ENCODE measurements around the gene C1QTNF5. TPM values are rescaled to one million over a fixed set of nuclear protein-coding genes. Genes with fewer than 3 reads are reported as not detected.

C1QTNF5 gene
- total RNA-seq, 1 donor from 2014 or later, result 17.5 TPM

GRCh38 chr11:119310682-119311052 lies 30.0 kb downstream of the C1QTNF5 start:
- DNase-seq (ENCODE audit: missing footprints), result no peak
- intact Hi-C loops (cut with DNase I), result no loop called here
- no peak for ATAC-seq

- intact Hi-C loops (cut with DNase I), result no loop called here
- ATAC-seq, result no peak
- no peak for DNase-seq (ENCODE audit: missing footprints)
Measured at GRCh38 chr11:119309953-119310681, 30.6 kb downstream of the C1QTNF5 start.

- no peak for DNase-seq (ENCODE audit: missing footprints)
- no peak for ATAC-seq
- intact Hi-C loops (cut with DNase I), result no loop called here
Measured at GRCh38 chr11:119309411-119309810, 31.3 kb downstream of the C1QTNF5 start.

GRCh38 chr11:119307974-119308373 lies 32.7 kb downstream of the C1QTNF5 start:
- DNase-seq (ENCODE audit: missing footprints), result no peak

GRCh38 chr11:119307219-119307618 lies 33.5 kb downstream of the C1QTNF5 start:
- intact Hi-C loops (cut with DNase I), result no loop called here
- no peak for ATAC-seq
- DNase-seq (ENCODE audit: missing footprints), result no peak

More at GRCh38 chr11:119307974-119308373, 32.7 kb downstream of the C1QTNF5 start:
- intact Hi-C loops (cut with DNase I), result no loop called here
- no peak for ATAC-seq

- intact Hi-C loops (cut with DNase I), result no loop called here
- ATAC-seq (peak; percentile 27), DNase-seq (ENCODE audit: missing footprints) (no peak)
Measured at GRCh38 chr11:119306373-119306890, 34.3 kb downstream of the C1QTNF5 start.

GRCh38 chr11:119305556-119306372 lies 34.9 kb downstream of the C1QTNF5 start:
- intact Hi-C loops (cut with DNase I), result no loop called here
- ATAC-seq (no peak), DNase-seq (ENCODE audit: missing footprints) (no peak)

GRCh38 chr11:119303227-119303718 lies 37.4 kb downstream of the C1QTNF5 start:
- ATAC-seq, result no peak
- no peak for DNase-seq (ENCODE audit: missing footprints)
- intact Hi-C loops (cut with DNase I), result no loop called here

- intact Hi-C loops (cut with DNase I), result no loop called here
- DNase-seq (ENCODE audit: missing footprints), result no peak
- no peak for ATAC-seq
Measured at GRCh38 chr11:119300198-119300964, 40.3 kb downstream of the C1QTNF5 start.

- DNase-seq (ENCODE audit: missing footprints) (no peak), ATAC-seq (no peak)
- intact Hi-C loops (cut with DNase I), result no loop called here
Measured at GRCh38 chr11:119299416-119299815, 41.3 kb downstream of the C1QTNF5 start.

GRCh38 chr11:119298726-119299125 lies 42.0 kb downstream of the C1QTNF5 start:
- intact Hi-C loops (cut with DNase I), result no loop called here
- DNase-seq (ENCODE audit: missing footprints) (no peak), ATAC-seq (peak; percentile 89)

- ATAC-seq (no peak), DNase-seq (ENCODE audit: missing footprints) (no peak)
- intact Hi-C loops (cut with DNase I), result no loop called here
Measured at GRCh38 chr11:119297938-119298337, 42.7 kb downstream of the C1QTNF5 start.

GRCh38 chr11:119295178-119295577 lies 45.5 kb downstream of the C1QTNF5 start:
- intact Hi-C loops (cut with DNase I), result no loop called here
- ATAC-seq, result no peak
- DNase-seq (ENCODE audit: missing footprints), result no peak

GRCh38 chr11:119293461-119293860 lies 47.2 kb downstream of the C1QTNF5 start:
- DNase-seq (ENCODE audit: missing footprints) (no peak), ATAC-seq (no peak)
- intact Hi-C loops (cut with DNase I), result no loop called here

GRCh38 chr11:119290894-119291497 lies 49.7 kb downstream of the C1QTNF5 start:
- intact Hi-C loops (cut with DNase I), result no loop called here

More at GRCh38 chr11:119290894-119291497, 49.7 kb downstream of the C1QTNF5 start:
- ATAC-seq (no peak), DNase-seq (ENCODE audit: missing footprints) (no peak)

All from Right ventricle myocardium inferior (tissue), 1 donor.